ENCODE results near the gene SPTBN5. TPM values are rescaled to one million over a fixed set of nuclear protein-coding genes. Genes with fewer than 3 reads are reported as not detected.

Gene SPTBN5
- total RNA-seq, 1 donor from 2014 or later: 2.9 TPM

- Mint-ChIP-seq H3K27me3 (ENCODE audit: low read depth) (no peaks in the 10 kb centered on the region), H3K27ac (ENCODE audit: unreplicated experiment) (no peak overlapping the region), H3K4me1 (ENCODE audit: low read depth) (peaks cover 4% of the 10 kb centered on the region), H3K9me3 (ENCODE audit: low read depth) (no peaks in the 10 kb centered on the region), H3K36me3 (ENCODE audit: low read depth) (no peaks in the 10 kb centered on the region), H3K4me3 (ENCODE audit: unreplicated experiment) (no peak overlapping the region)
- TF ChIP-seq CTCF (IDR thresholded peaks at IDR 0.05): no peak
- no peak for DNase-seq (ENCODE audit: low spot score)
Observed at GRCh38 chr15:41839781-41840491, 53.9 kb downstream of the SPTBN5 start.

- Mint-ChIP-seq H3K9me3 (ENCODE audit: low read depth) (no peaks in the 10 kb centered on the region), H3K4me3 (ENCODE audit: unreplicated experiment) (no peak within 1 kb of the TSS), H3K4me1 (ENCODE audit: low read depth) (peaks cover 4% of the 10 kb centered on the region), H3K36me3 (ENCODE audit: low read depth) (no peaks in the 10 kb centered on the region), H3K27me3 (ENCODE audit: low read depth) (no peaks in the 10 kb centered on the region), H3K27ac (ENCODE audit: unreplicated experiment) (no peak within 1 kb of the TSS)
- DNase-seq (ENCODE audit: low spot score): no peak
- TF ChIP-seq CTCF (IDR thresholded peaks at IDR 0.05): no peak
Observed at GRCh38 chr15:41838400-41838897, 55.4 kb downstream of the SPTBN5 start, which contains the start of gene PLA2G4B. TSS of gene PLA2G4B (plus strand) at chr15:41838847. CDS start at chr15:41838914, 67 bp downstream.

GRCh38 chr15:41836713-41837454, 57.0 kb downstream of the SPTBN5 start:
- no peaks in the 10 kb centered on the region for H3K9me3 Mint-ChIP-seq (ENCODE audit: low read depth)
- DNase-seq (ENCODE audit: low spot score): no peak
- no peak overlapping the region for H3K27ac Mint-ChIP-seq (ENCODE audit: unreplicated experiment)
- H3K4me3 Mint-ChIP-seq (ENCODE audit: unreplicated experiment): no peak overlapping the region
- no peaks in the 10 kb centered on the region for H3K36me3 Mint-ChIP-seq (ENCODE audit: low read depth)
- no peaks in the 10 kb centered on the region for H3K27me3 Mint-ChIP-seq (ENCODE audit: low read depth)
- no peak for TF ChIP-seq CTCF (IDR thresholded peaks at IDR 0.05)
- H3K4me1 Mint-ChIP-seq (ENCODE audit: low read depth): peaks cover 4% of the 10 kb centered on the region

- Mint-ChIP-seq H3K4me1 (ENCODE audit: low read depth) (peaks cover 4% of the 10 kb centered on the region), H3K27me3 (ENCODE audit: low read depth) (no peaks in the 10 kb centered on the region), H3K9me3 (ENCODE audit: low read depth) (no peaks in the 10 kb centered on the region), H3K36me3 (ENCODE audit: low read depth) (no peaks in the 10 kb centered on the region), H3K4me3 (ENCODE audit: unreplicated experiment) (no peak overlapping the region), H3K27ac (ENCODE audit: unreplicated experiment) (no peak overlapping the region)
- DNase-seq (ENCODE audit: low spot score): no peak
- TF ChIP-seq CTCF (IDR thresholded peaks at IDR 0.05): no peak
Observed at GRCh38 chr15:41836073-41836472, 57.8 kb downstream of the SPTBN5 start.

GRCh38 chr15:41834096-41834495, 59.8 kb downstream of the SPTBN5 start:
- peaks cover 4% of the 10 kb centered on the region for H3K4me1 Mint-ChIP-seq (ENCODE audit: low read depth)
- no peak for TF ChIP-seq CTCF (IDR thresholded peaks at IDR 0.05)
- H3K27ac Mint-ChIP-seq (ENCODE audit: unreplicated experiment): no peak overlapping the region
- no peak for DNase-seq (ENCODE audit: low spot score)
- H3K4me3 Mint-ChIP-seq (ENCODE audit: unreplicated experiment): no peak overlapping the region
- no peaks in the 10 kb centered on the region for H3K36me3 Mint-ChIP-seq (ENCODE audit: low read depth)
- no peaks in the 10 kb centered on the region for H3K27me3 Mint-ChIP-seq (ENCODE audit: low read depth)
- no peaks in the 10 kb centered on the region for H3K9me3 Mint-ChIP-seq (ENCODE audit: low read depth)
